D721Med (cell line): ENCODE measurements around the gene HRG.
"Not testable (repeated sequence)": the region's sequence is repeated elsewhere in the genome, so short reads cannot be mapped to it uniquely, and the experiment has no call there.

Experiments used
- DNase-seq: peaks from one replicate; pipeline ENCODE4 v3.0.0; 2011; ENCODE audit warnings: low spot score; ENCODE audit not compliant: insufficient read length
- FAIRE-seq: peaks from 2 replicates; lab custom pipeline; 2011; peaks lifted over from hg19 to GRCh38; lab: Jason Lieb, UNC
- CTCF ChIP-seq: IDR thresholded peaks from 2 replicates; pipeline ENCODE4 v1.5.1; 2012; ENCODE audit warnings: mild to moderate bottlenecking, control low read depth; ENCODE audit not compliant: insufficient read depth; ENCODE audit errors: missing control alignments

The HRG gene

GRCh38 chr3:186691676-186692075 is 25.9 kb downstream of the HRG start:
- DNase-seq, result no peak
- no peak for FAIRE-seq
- no peak for TF ChIP-seq CTCF

- no peak for FAIRE-seq
Observed at GRCh38 chr3:186693843-186694242, 28.0 kb downstream of the HRG start.

GRCh38 chr3:186694288-186695032 is 28.6 kb downstream of the HRG start:
- DNase-seq, result no peak
- no peak for FAIRE-seq
- no peak for TF ChIP-seq CTCF

More at GRCh38 chr3:186693843-186694242, 28.0 kb downstream of the HRG start:
- TF ChIP-seq CTCF, result no peak
- no peak for DNase-seq

GRCh38 chr3:186696522-186696921 is 30.7 kb downstream of the HRG start:
- TF ChIP-seq CTCF, result no peak
- DNase-seq, result no peak
- no peak for FAIRE-seq

- DNase-seq, result no peak
- FAIRE-seq, result no peak
- TF ChIP-seq CTCF, result no peak
Observed at GRCh38 chr3:186697510-186697909, 31.7 kb downstream of the HRG start.

- FAIRE-seq, result no peak
- TF ChIP-seq CTCF, result no peak
- DNase-seq, result no peak
Observed at GRCh38 chr3:186700267-186700666, 34.5 kb downstream of the HRG start.

GRCh38 chr3:186702451-186702850 is 36.6 kb downstream of the HRG start:
- not testable (repeated sequence) for DNase-seq, FAIRE-seq
